HAP-1 (cell line): ENCODE measurements around the gene MAPRE3.

ENCODE experiments used
- DNase-seq, 2 experiments: peaks; one replicate each; pipeline ENCODE4 v3.0.0-alpha.2; 2016 to 2020; ENCODE audit warnings: low spot score in 2 of 2
- H3K27me3 ChIP-seq: fragments of 250-450 bp; sonication (Bioruptor Pico); 2 replicates; pipeline ENCODE4 v1.5.1; 2020; ENCODE audit warnings: low read depth, mild to moderate bottlenecking, moderate library complexity
- H3K36me3 ChIP-seq: fragments of 250-450 bp; sonication (Bioruptor Pico); replicated peaks from 2 replicates; pipeline ENCODE4 v1.5.1; 2020; ENCODE audit warnings: mild to moderate bottlenecking
- H3K4me1 ChIP-seq: fragments of 250-450 bp; sonication (Bioruptor Pico); 2 replicates; pipeline ENCODE4 v1.5.1; 2020; ENCODE audit warnings: mild to moderate bottlenecking
- H3K4me3 ChIP-seq: fragments of 250-450 bp; sonication (Bioruptor Pico); 2 replicates; pipeline ENCODE4 v1.5.1; 2020; ENCODE audit warnings: mild to moderate bottlenecking, moderate library complexity
- H3K9me3 ChIP-seq: fragments of 250-450 bp; sonication (Bioruptor Pico); 2 replicates; pipeline ENCODE4 v1.5.1; 2020; ENCODE audit warnings: mild to moderate bottlenecking, moderate library complexity
- in situ Hi-C: fragments of 300-500 bp; cut with MboI; formaldehyde crosslinking; loops from 3 replicates; pipeline ENCODE4 v1.14.3; 2020; ENCODE audit warnings: low sequenced_read_pairs, inconsistent platforms, mixed read lengths

MAPRE3 gene

GRCh38 chr2:26979741-26980140, 9.3 kb downstream of the MAPRE3 start:
- no peaks in the 10 kb centered on the region for H3K4me1 ChIP-seq
- in situ Hi-C loops: no loop called here
- no peak for DNase-seq

GRCh38 chr2:26980971-26981370, 10.5 kb downstream of the MAPRE3 start:
- in situ Hi-C loops: no loop called here
- Histone ChIP-seq H3K27me3 (no peaks in the 10 kb centered on the region), H3K36me3 (no peaks in the 10 kb centered on the region), H3K4me1 (no peaks in the 10 kb centered on the region), H3K9me3 (no peaks in the 10 kb centered on the region), H3K4me3 (no peak overlapping the region)
- DNase-seq: no peak

More at GRCh38 chr2:26979741-26980140, 9.3 kb downstream of the MAPRE3 start:
- H3K4me3 ChIP-seq: no peak overlapping the region
- H3K27me3 ChIP-seq: no peaks in the 10 kb centered on the region
- no peaks in the 10 kb centered on the region for H3K9me3 ChIP-seq
- H3K36me3 ChIP-seq: no peaks in the 10 kb centered on the region

- Histone ChIP-seq H3K4me1 (no peaks in the 10 kb centered on the region), H3K4me3 (no peak overlapping the region), H3K27me3 (no peaks in the 10 kb centered on the region), H3K36me3 (no peaks in the 10 kb centered on the region), H3K9me3 (no peaks in the 10 kb centered on the region)
- in situ Hi-C loops: no loop called here
- DNase-seq: peak; percentile 27 to 63
Observed at GRCh38 chr2:26982102-26982742, 11.8 kb downstream of the MAPRE3 start.

- no peak overlapping the region for H3K4me3 ChIP-seq
- no peak for DNase-seq
- H3K36me3 ChIP-seq: no peaks in the 10 kb centered on the region
- H3K9me3 ChIP-seq: no peaks in the 10 kb centered on the region
- no peaks in the 10 kb centered on the region for H3K27me3 ChIP-seq
- in situ Hi-C loops: no loop called here
- H3K4me1 ChIP-seq: no peaks in the 10 kb centered on the region
Observed at GRCh38 chr2:26983746-26984145, 13.3 kb downstream of the MAPRE3 start.

- H3K36me3 ChIP-seq: no peaks in the 10 kb centered on the region
- no peaks in the 10 kb centered on the region for H3K4me1 ChIP-seq
- in situ Hi-C loops: no loop called here
- no peaks in the 10 kb centered on the region for H3K27me3 ChIP-seq
- no peak for DNase-seq
- no peak overlapping the region for H3K4me3 ChIP-seq
- no peaks in the 10 kb centered on the region for H3K9me3 ChIP-seq
Observed at GRCh38 chr2:26985807-26986206, 15.4 kb downstream of the MAPRE3 start.

GRCh38 chr2:26986576-26986975, 16.1 kb downstream of the MAPRE3 start:
- H3K27me3 ChIP-seq: no peaks in the 10 kb centered on the region
- DNase-seq: no peak
- no peaks in the 10 kb centered on the region for H3K36me3 ChIP-seq
- no peaks in the 10 kb centered on the region for H3K9me3 ChIP-seq
- H3K4me3 ChIP-seq: no peak overlapping the region
- H3K4me1 ChIP-seq: no peaks in the 10 kb centered on the region
- in situ Hi-C loops: no loop called here

- Histone ChIP-seq H3K4me1 (no peaks in the 10 kb centered on the region), H3K9me3 (no peaks in the 10 kb centered on the region), H3K4me3 (no peak overlapping the region), H3K36me3 (no peaks in the 10 kb centered on the region), H3K27me3 (no peaks in the 10 kb centered on the region)
- in situ Hi-C loops: no loop called here
- DNase-seq: no peak
Observed at GRCh38 chr2:26988058-26988860, 17.8 kb downstream of the MAPRE3 start.

GRCh38 chr2:26989156-26989555, 18.7 kb downstream of the MAPRE3 start:
- H3K4me1 ChIP-seq: no peaks in the 10 kb centered on the region
- H3K27me3 ChIP-seq: no peaks in the 10 kb centered on the region
- DNase-seq: no peak
- H3K9me3 ChIP-seq: no peaks in the 10 kb centered on the region
- H3K4me3 ChIP-seq: no peak overlapping the region
- H3K36me3 ChIP-seq: no peaks in the 10 kb centered on the region
- in situ Hi-C loops: no loop called here

- in situ Hi-C loops: no loop called here
- no peaks in the 10 kb centered on the region for H3K4me1 ChIP-seq
- no peaks in the 10 kb centered on the region for H3K9me3 ChIP-seq
- no peak for DNase-seq
- H3K27me3 ChIP-seq: no peaks in the 10 kb centered on the region
- H3K4me3 ChIP-seq: no peak overlapping the region
- H3K36me3 ChIP-seq: no peaks in the 10 kb centered on the region
Observed at GRCh38 chr2:26991717-26992116, 21.3 kb downstream of the MAPRE3 start.

- no peaks in the 10 kb centered on the region for H3K27me3 ChIP-seq
- H3K36me3 ChIP-seq: no peaks in the 10 kb centered on the region
- H3K9me3 ChIP-seq: no peaks in the 10 kb centered on the region
- in situ Hi-C loops: no loop called here
- no peaks in the 10 kb centered on the region for H3K4me1 ChIP-seq
- no peak for DNase-seq
- H3K4me3 ChIP-seq: no peak overlapping the region
Observed at GRCh38 chr2:26993768-26994167, 23.3 kb downstream of the MAPRE3 start.

GRCh38 chr2:26994983-26995382, 24.5 kb downstream of the MAPRE3 start:
- in situ Hi-C loops: no loop called here
- Histone ChIP-seq H3K27me3 (no peaks in the 10 kb centered on the region), H3K36me3 (no peaks in the 10 kb centered on the region), H3K4me3 (no peak overlapping the region), H3K9me3 (no peaks in the 10 kb centered on the region), H3K4me1 (no peaks in the 10 kb centered on the region; the same call in 1 of the 2 replicates)
- DNase-seq: no peak

GRCh38 chr2:26997394-26997793, 27.0 kb downstream of the MAPRE3 start:
- Histone ChIP-seq H3K4me1 (no peaks in the 10 kb centered on the region; the same call in 1 of the 2 replicates), H3K27me3 (no peaks in the 10 kb centered on the region), H3K4me3 (no peak overlapping the region), H3K9me3 (no peaks in the 10 kb centered on the region), H3K36me3 (no peaks in the 10 kb centered on the region)
- in situ Hi-C loops: no loop called here
- no peak for DNase-seq

GRCh38 chr2:26998323-26998722, 27.9 kb downstream of the MAPRE3 start:
- no peak for DNase-seq
- no peak overlapping the region for H3K4me3 ChIP-seq
- no peaks in the 10 kb centered on the region; the same call in 1 of the 2 replicates for H3K4me1 ChIP-seq
- H3K36me3 ChIP-seq: no peaks in the 10 kb centered on the region
- H3K9me3 ChIP-seq: no peaks in the 10 kb centered on the region
- no peaks in the 10 kb centered on the region for H3K27me3 ChIP-seq
- in situ Hi-C loops: no loop called here

GRCh38 chr2:27000228-27000627, 29.8 kb downstream of the MAPRE3 start:
- Histone ChIP-seq H3K4me3 (no peak overlapping the region), H3K36me3 (no peaks in the 10 kb centered on the region), H3K9me3 (no peaks in the 10 kb centered on the region), H3K4me1 (no peaks in the 10 kb centered on the region; the same call in 1 of the 2 replicates), H3K27me3 (no peaks in the 10 kb centered on the region)
- no peak for DNase-seq
- in situ Hi-C loops: no loop called here
